ENCODE measurements around the gene TERB2.
"Not testable (repeated sequence)": the region's sequence is repeated elsewhere in the genome, so short reads cannot be mapped to it uniquely, and the experiment has no call there.

TERB2 gene, protein sequence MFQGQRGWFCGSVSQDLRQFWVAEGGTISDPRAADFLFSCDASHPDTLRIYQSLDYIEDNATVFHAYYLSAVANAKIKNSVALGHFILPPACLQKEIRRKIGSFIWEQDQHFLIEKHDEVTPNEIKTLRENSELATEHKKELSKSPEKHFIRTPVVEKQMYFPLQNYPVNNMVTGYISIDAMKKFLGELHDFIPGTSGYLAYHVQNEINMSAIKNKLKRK

DNA sequence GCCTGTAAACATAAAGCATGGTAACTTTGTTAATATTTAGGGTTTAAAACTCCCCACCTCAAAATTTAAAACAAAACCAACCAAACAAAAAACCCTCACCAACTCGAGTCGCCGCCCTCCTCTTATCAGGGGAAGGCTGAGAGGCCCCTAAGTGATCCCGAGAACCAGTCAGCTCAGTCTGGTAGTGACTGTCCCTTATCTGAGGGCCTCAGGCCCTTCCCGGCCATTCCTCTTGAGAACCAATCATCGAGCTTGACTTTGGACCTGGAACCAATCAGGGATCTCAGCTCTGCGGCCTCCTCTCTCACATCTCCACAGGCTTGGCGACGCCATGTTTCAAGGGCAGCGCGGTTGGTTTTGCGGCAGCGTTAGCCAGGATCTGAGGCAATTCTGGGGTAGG is at the start of gene TERB2:
Gene TERB2, plus strand, starts transcription at position 300 of the 400 bp plus-strand sequence. Its CDS starts 32 bp downstream, at position 332.
- Histone ChIP-seq H3K27ac (ENCODE audit: low read depth, low read length) (no peak within 1 kb of the TSS), H3K4me1 (ENCODE audit: control insufficient read depth in 1 of 2, insufficient read depth in 2 of 2, low read length in 2 of 2) (no peaks in the 10 kb centered on the region), H3K9me3 (ENCODE audit: control insufficient read depth in 1 of 2, low read length in 2 of 2) (no peaks in the 10 kb centered on the region), H3K27me3 (ENCODE audit: control insufficient read depth in 1 of 2, insufficient read depth in 2 of 2, low read length in 2 of 2) (peaks cover 0 to 3% of the 10 kb centered on the region in 2 donors), H3K9ac (ENCODE audit: low read depth in 1 of 2, low read length in 2 of 2) (no peak within 1 kb of the TSS), H3K4me3 (ENCODE audit: low read depth in 1 of 2, low read length in 2 of 2) (no peak within 1 kb of the TSS), H3K36me3 (ENCODE audit: control insufficient read depth in 1 of 2, insufficient read depth in 2 of 2, low read length in 2 of 2) (no peaks in the 10 kb centered on the region)

DNA sequence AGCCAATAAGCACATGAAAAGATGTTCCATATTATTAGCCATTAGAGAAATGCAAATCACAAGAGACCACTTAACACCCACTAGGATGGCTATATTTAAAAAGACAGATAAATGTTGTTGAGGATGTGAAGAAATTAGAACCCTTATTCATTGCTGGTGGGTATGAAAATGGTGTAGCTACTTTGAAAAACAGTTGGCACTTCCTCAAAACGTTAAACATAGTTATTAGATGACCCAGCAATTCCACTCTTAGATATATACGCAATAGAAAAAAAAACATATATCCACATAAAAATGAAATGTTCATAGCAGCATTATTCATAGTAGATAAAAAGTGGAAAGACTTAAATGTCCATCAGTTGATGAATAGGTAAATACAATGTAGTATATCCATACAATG is 47.1 kb upstream of the TERB2 start:
- no peaks in the 10 kb centered on the region for H3K4me1 ChIP-seq (ENCODE audit: control insufficient read depth in 1 of 2, insufficient read depth in 2 of 2, low read length in 2 of 2)
- no peaks in the 10 kb centered on the region for H3K9me3 ChIP-seq (ENCODE audit: control insufficient read depth in 1 of 2, low read length in 2 of 2)
- no peak overlapping the region for H3K4me3 ChIP-seq (ENCODE audit: low read depth in 1 of 2, low read length in 2 of 2)
- no peaks in the 10 kb centered on the region for H3K36me3 ChIP-seq (ENCODE audit: control insufficient read depth in 1 of 2, insufficient read depth in 2 of 2, low read length in 2 of 2)
- no peaks in the 10 kb centered on the region for H3K27me3 ChIP-seq (ENCODE audit: control insufficient read depth in 1 of 2, insufficient read depth in 2 of 2, low read length in 2 of 2)
- H3K9ac ChIP-seq (ENCODE audit: low read depth in 1 of 2, low read length in 2 of 2) = no peak overlapping the region
- H3K27ac ChIP-seq (ENCODE audit: low read depth, low read length) = no peak overlapping the region

DNA sequence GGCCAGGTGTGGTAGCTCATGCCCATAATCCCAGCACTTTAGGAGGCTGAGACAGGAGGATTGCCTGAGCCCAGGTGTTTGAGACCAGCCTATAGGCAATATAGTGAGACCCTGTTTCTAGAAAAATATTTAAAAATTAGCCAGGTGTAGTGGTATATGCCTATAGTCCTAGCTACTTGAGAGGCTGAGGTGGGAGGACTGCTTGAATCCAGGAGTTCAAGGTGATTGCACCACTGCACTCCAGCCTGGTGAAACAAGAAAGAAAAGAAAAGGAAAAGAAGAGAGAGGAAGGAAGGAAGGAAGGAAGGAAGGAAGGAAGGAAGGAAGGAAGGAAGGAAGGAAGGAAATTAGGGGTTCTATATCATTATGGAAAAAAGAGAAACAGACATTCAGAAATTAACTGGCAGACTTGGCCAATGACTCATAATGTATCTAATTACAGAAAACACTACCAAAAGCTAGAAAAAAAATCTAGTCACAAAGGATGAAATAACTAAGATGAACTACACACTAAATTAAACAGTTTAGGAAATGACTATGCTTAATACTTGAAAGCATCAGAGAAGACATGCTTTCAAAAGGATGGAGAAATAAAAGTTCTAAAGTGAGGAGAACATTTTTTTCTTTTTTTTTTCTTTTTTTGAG is 45.4 kb upstream of the TERB2 start:
- no peak overlapping the region for H3K9ac ChIP-seq (ENCODE audit: low read depth in 1 of 2, low read length in 2 of 2)
- no peak overlapping the region for H3K4me3 ChIP-seq (ENCODE audit: low read depth in 1 of 2, low read length in 2 of 2)
- no peaks in the 10 kb centered on the region for H3K9me3 ChIP-seq (ENCODE audit: control insufficient read depth in 1 of 2, low read length in 2 of 2)
- no peaks in the 10 kb centered on the region for H3K27me3 ChIP-seq (ENCODE audit: control insufficient read depth in 1 of 2, insufficient read depth in 2 of 2, low read length in 2 of 2)
- H3K4me1 ChIP-seq (ENCODE audit: control insufficient read depth in 1 of 2, insufficient read depth in 2 of 2, low read length in 2 of 2) = no peaks in the 10 kb centered on the region
- no peaks in the 10 kb centered on the region for H3K36me3 ChIP-seq (ENCODE audit: control insufficient read depth in 1 of 2, insufficient read depth in 2 of 2, low read length in 2 of 2)
- no peak overlapping the region for H3K27ac ChIP-seq (ENCODE audit: low read depth, low read length)

DNA sequence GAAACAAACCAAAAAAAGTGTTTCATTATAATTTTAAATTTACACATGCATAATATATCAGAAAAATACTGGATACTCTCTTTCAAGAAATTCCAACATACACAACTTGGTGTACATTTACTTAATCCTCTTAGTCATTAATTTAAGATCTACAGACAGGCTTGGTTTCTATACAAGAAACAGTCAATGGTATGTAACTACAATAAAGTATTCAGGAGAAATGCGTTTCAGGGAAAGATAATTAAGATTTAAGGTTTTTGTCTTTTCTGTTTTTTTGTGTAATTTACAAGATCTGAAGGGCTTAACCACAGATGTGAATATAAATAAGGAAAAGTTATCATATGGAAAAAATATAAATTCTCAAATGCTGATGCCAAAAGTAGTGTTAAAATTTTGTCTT is 44.3 kb upstream of the TERB2 start:
- H3K4me3 ChIP-seq (ENCODE audit: low read depth in 1 of 2, low read length in 2 of 2); H3K9ac ChIP-seq (ENCODE audit: low read depth in 1 of 2, low read length in 2 of 2); H3K27ac ChIP-seq (ENCODE audit: low read depth, low read length); H3K36me3 ChIP-seq (ENCODE audit: control insufficient read depth in 1 of 2, insufficient read depth in 2 of 2, low read length in 2 of 2); H3K4me1 ChIP-seq (ENCODE audit: control insufficient read depth in 1 of 2, insufficient read depth in 2 of 2, low read length in 2 of 2); H3K27me3 ChIP-seq (ENCODE audit: control insufficient read depth in 1 of 2, insufficient read depth in 2 of 2, low read length in 2 of 2); H3K9me3 ChIP-seq (ENCODE audit: control insufficient read depth in 1 of 2, low read length in 2 of 2): not testable (repeated sequence)

DNA sequence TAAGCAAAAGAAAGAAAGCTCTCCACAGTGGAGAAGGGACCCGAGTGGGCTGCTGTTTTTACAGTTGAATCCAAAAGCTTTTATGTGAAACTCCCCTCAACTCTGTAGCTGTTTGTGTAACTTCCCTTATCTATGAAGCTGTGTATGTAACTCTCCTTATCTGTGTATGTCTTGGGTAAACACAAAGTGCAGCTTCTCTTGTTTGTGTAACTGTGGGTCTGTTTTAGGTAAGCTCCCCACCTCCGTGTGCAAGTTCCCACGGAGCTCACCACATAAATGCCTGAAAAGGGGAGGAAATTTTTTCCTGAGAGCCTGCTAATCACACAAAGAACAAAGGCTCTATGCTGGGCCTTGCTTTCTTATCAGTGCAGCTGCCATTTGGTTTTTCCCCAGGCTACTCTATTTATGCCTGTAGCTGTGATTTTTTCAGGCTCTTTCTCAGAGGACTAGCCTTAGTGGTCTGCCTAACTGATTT is 43.5 kb upstream of the TERB2 start:
- H3K9me3 ChIP-seq (ENCODE audit: control insufficient read depth in 1 of 2, low read length in 2 of 2); H3K4me3 ChIP-seq (ENCODE audit: low read depth in 1 of 2, low read length in 2 of 2); H3K4me1 ChIP-seq (ENCODE audit: control insufficient read depth in 1 of 2, insufficient read depth in 2 of 2, low read length in 2 of 2); H3K36me3 ChIP-seq (ENCODE audit: control insufficient read depth in 1 of 2, insufficient read depth in 2 of 2, low read length in 2 of 2); H3K27me3 ChIP-seq (ENCODE audit: control insufficient read depth in 1 of 2, insufficient read depth in 2 of 2, low read length in 2 of 2); H3K27ac ChIP-seq (ENCODE audit: low read depth, low read length); H3K9ac ChIP-seq (ENCODE audit: low read depth in 1 of 2, low read length in 2 of 2): not testable (repeated sequence)

DNA sequence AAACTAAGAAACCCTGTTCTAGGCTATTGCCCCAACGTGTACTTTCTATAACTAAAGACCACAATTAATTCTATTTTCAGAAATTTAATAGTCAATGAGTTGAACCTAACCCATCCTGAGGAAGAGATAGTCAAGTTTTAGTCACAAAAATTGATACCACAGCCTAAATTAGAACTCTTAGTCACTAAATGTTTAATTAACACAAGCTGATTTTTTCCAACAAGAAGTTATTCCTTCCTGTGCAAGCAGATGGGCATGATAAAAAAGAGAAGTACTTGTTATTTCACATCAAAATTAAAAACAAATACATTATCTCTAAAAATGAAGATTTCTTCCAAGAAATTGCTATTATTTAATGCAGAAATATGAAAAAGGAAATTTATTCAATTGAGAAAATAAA is 38.4 kb upstream of the TERB2 start:
- Histone ChIP-seq H3K27ac (ENCODE audit: low read depth, low read length) (no peak overlapping the region), H3K9ac (ENCODE audit: low read depth in 1 of 2, low read length in 2 of 2) (no peak overlapping the region), H3K4me1 (ENCODE audit: control insufficient read depth in 1 of 2, insufficient read depth in 2 of 2, low read length in 2 of 2) (no peaks in the 10 kb centered on the region), H3K4me3 (ENCODE audit: low read depth in 1 of 2, low read length in 2 of 2) (no peak overlapping the region), H3K27me3 (ENCODE audit: control insufficient read depth in 1 of 2, insufficient read depth in 2 of 2, low read length in 2 of 2) (no peaks in the 10 kb centered on the region), H3K36me3 (ENCODE audit: control insufficient read depth in 1 of 2, insufficient read depth in 2 of 2, low read length in 2 of 2) (no peaks in the 10 kb centered on the region), H3K9me3 (ENCODE audit: control insufficient read depth in 1 of 2, low read length in 2 of 2) (no peaks in the 10 kb centered on the region)

DNA sequence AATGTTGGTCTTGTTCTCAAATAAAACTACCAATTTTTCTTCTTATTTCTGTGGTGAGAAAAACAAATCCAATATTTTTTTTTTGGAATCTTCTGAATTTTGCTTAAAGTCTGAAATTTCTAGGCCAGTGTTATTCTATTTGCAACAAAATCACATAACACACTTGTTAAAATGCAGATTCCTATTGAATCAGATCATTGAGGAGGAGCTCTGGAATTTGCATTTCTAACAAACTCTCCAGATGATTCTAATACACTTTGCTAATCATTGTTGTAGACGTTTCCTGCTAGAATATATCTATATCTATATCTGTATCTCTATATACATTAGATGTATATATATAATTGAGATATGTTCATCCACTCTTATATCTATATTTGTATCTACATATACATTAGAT is 27.8 kb upstream of the TERB2 start:
- H3K4me3 ChIP-seq (ENCODE audit: low read depth in 1 of 2, low read length in 2 of 2); H3K27ac ChIP-seq (ENCODE audit: low read depth, low read length); H3K36me3 ChIP-seq (ENCODE audit: control insufficient read depth in 1 of 2, insufficient read depth in 2 of 2, low read length in 2 of 2); H3K9ac ChIP-seq (ENCODE audit: low read depth in 1 of 2, low read length in 2 of 2); H3K27me3 ChIP-seq (ENCODE audit: control insufficient read depth in 1 of 2, insufficient read depth in 2 of 2, low read length in 2 of 2); H3K4me1 ChIP-seq (ENCODE audit: control insufficient read depth in 1 of 2, insufficient read depth in 2 of 2, low read length in 2 of 2); H3K9me3 ChIP-seq (ENCODE audit: control insufficient read depth in 1 of 2, low read length in 2 of 2): not testable (repeated sequence)

DNA sequence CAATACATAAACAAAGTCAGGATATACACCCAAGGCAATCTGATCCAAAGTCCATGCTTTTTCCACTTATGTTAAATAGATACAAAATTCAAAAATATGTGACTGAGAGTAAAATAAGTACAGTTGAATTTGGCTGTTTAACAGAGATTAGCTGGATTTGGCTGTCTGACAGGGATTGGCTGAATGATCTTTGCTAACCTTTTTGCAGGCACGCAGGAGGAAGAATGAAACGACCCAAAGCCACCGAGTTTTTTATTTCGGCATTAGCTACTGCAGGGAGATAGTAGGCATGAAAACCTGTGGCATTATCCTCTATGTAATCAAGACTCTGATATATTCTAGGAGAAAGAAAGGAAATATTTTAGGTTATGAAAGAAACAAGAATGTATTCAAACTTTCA is 26.2 kb upstream of the TERB2 start:
- not testable (repeated sequence) for H3K4me1 ChIP-seq (ENCODE audit: control insufficient read depth in 1 of 2, insufficient read depth in 2 of 2, low read length in 2 of 2); H3K4me3 ChIP-seq (ENCODE audit: low read depth in 1 of 2, low read length in 2 of 2); H3K27me3 ChIP-seq (ENCODE audit: control insufficient read depth in 1 of 2, insufficient read depth in 2 of 2, low read length in 2 of 2); H3K36me3 ChIP-seq (ENCODE audit: control insufficient read depth in 1 of 2, insufficient read depth in 2 of 2, low read length in 2 of 2); H3K9ac ChIP-seq (ENCODE audit: low read depth in 1 of 2, low read length in 2 of 2); H3K27ac ChIP-seq (ENCODE audit: low read depth, low read length); H3K9me3 ChIP-seq (ENCODE audit: control insufficient read depth in 1 of 2, low read length in 2 of 2)

DNA sequence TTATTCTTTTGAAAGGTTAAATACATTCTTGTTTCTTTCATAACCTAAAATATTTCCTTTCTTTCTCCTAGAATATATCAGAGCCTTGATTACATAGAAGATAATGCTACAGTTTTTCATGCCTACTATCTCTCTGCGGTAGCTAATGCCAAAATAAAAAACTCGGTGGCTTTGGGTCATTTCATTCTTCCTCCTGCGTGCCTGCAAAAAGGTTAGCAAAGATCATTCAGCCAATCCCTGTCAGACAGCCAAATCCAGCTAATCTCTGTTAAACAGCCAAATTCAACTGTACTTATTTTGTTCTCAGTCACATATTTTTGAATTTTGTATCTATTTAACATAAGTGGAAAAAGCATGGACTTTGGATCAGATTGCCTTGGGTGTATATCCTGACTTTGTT is 1.8 kb downstream of the TERB2 start:
- not testable (repeated sequence) for H3K27ac ChIP-seq (ENCODE audit: low read depth, low read length); H3K4me1 ChIP-seq (ENCODE audit: control insufficient read depth in 1 of 2, insufficient read depth in 2 of 2, low read length in 2 of 2); H3K27me3 ChIP-seq (ENCODE audit: control insufficient read depth in 1 of 2, insufficient read depth in 2 of 2, low read length in 2 of 2); H3K9ac ChIP-seq (ENCODE audit: low read depth in 1 of 2, low read length in 2 of 2); H3K9me3 ChIP-seq (ENCODE audit: control insufficient read depth in 1 of 2, low read length in 2 of 2); H3K4me3 ChIP-seq (ENCODE audit: low read depth in 1 of 2, low read length in 2 of 2); H3K36me3 ChIP-seq (ENCODE audit: control insufficient read depth in 1 of 2, insufficient read depth in 2 of 2, low read length in 2 of 2)

DNA sequence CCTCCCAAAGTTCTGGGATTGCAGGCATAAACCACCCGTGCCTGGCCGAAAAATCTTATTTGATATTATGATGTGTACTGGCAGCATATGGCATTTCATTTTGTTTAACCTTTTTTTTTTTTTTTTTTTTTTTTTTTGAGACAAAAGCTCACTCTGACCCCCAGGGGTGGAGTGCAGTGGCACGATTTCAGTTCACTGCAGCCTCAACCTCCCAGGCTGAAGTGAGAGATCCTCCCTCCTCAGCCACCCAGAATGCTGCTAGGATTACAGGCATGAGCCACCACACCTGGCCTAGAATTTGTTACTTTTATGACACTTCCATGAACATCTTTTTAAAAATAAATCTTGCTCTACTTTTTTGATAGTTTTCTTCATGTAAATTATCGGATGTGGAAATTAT is 12.0 kb downstream of the TERB2 start:
- Histone ChIP-seq H3K4me1 (ENCODE audit: control insufficient read depth in 1 of 2, insufficient read depth in 2 of 2, low read length in 2 of 2) (no peaks in the 10 kb centered on the region), H3K4me3 (ENCODE audit: low read depth in 1 of 2, low read length in 2 of 2) (no peak overlapping the region), H3K9ac (ENCODE audit: low read depth in 1 of 2, low read length in 2 of 2) (no peak overlapping the region), H3K9me3 (ENCODE audit: control insufficient read depth in 1 of 2, low read length in 2 of 2) (no peaks in the 10 kb centered on the region), H3K36me3 (ENCODE audit: control insufficient read depth in 1 of 2, insufficient read depth in 2 of 2, low read length in 2 of 2) (no peaks in the 10 kb centered on the region), H3K27ac (ENCODE audit: low read depth, low read length) (no peak overlapping the region), H3K27me3 (ENCODE audit: control insufficient read depth in 1 of 2, insufficient read depth in 2 of 2, low read length in 2 of 2) (no peaks in the 10 kb centered on the region)

Data from duodenal mucosa (tissue), 2 donors.